Measurements from ENCODE around the gene PPM1G. TPM values are rescaled to one million over a fixed set of nuclear protein-coding genes. Genes with fewer than 3 reads are reported as not detected.

PPM1G gene
- polyA plus RNA-seq, 3 donors from 2014 or later: 71.3 to 116 (median 104) TPM

GRCh38 chr2:27400348-27401135, 8.8 kb downstream of the PPM1G start:
- DNase-seq: no peak
- Mint-ChIP-seq H3K4me1 (peaks cover 23 to 45% of the 10 kb centered on the region in 2 donors), H3K27me3 (ENCODE audit: low read depth in 3 of 3) (peaks cover 0 to under 1% (median 0%) of the 10 kb centered on the region in 3 donors), H3K36me3 (no peaks in the 10 kb centered on the region), H3K4me3 (no peak overlapping the region), H3K9me3 (no peaks in the 10 kb centered on the region), H3K27ac (peak overlapping the region in 5 of 6 donors; percentile 64 to 82 (median 71))

DNA sequence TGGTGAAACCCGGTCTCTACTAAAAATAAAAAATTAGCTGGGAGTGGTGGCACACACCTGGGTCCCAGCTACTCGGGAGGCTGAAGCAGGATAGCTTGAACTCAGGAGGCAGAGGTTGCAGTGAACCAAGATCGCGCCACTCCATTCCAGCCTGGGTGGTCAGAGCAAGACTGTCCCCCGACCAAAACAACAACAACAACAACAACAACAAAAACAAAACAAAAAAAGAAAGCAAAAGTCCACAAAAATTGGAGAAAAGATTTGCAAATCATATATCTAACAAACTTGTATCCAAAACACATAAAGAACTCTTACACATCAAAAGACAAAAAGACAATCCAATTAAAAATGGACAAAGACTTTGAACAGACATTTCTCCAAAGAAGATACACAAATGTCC, 10.4 kb downstream of the PPM1G start:
- Mint-ChIP-seq H3K27me3 (ENCODE audit: low read depth in 3 of 3) (peaks cover 0 to 2% (median 0%) of the 10 kb centered on the region in 3 donors), H3K27ac (peak overlapping the region in 4 of 6 donors; percentile 3 to 53 (median 10)), H3K4me1 (peaks cover 22 to 44% of the 10 kb centered on the region in 2 donors), H3K36me3 (no peaks in the 10 kb centered on the region), H3K4me3 (no peak overlapping the region), H3K9me3 (no peaks in the 10 kb centered on the region)
- no peak for DNase-seq

DNA sequence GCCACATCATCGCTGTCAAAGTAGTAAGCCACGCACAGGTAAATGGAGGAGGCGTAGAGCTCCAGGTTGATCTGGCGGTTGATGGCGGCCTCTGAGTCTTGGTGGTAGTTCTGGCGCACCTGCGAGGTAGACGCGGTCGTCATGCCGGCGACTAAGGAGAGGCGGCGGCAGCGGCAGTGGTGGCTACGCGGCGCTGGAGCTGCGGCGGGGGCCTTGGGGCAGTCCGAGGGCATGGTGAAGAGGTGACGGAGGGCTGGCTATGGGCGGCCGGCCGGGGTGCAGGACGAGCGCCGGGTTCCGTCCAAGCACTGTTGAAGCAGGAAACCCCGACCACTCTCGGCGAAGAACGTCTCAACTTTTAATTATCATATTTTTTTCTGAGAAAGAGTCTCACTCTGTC, 16.2 kb downstream of the PPM1G start:
- peaks cover 32 to 52% of the 10 kb centered on the region in 2 donors for H3K4me1 Mint-ChIP-seq
- DNase-seq: no peak
- H3K27ac Mint-ChIP-seq: peak overlapping the region in 4 of 6 donors; percentile 66 to 94 (median 82)
- no peaks in the 10 kb centered on the region for H3K36me3 Mint-ChIP-seq
- no peaks in the 10 kb centered on the region for H3K9me3 Mint-ChIP-seq
- H3K4me3 Mint-ChIP-seq: peak overlapping the region in 2 of 5 donors; percentile 27
- peaks cover 7 to 10% (median 10%) of the 10 kb centered on the region in 3 donors for H3K27me3 Mint-ChIP-seq (ENCODE audit: low read depth in 3 of 3)

- H3K27ac Mint-ChIP-seq: peak overlapping the region; percentile 86 to 96 (median 92)
- DNase-seq: peak; percentile 70 to 76 (median 70)
- peak overlapping the region; percentile 54 to 77 (median 67) for H3K4me3 Mint-ChIP-seq
- peaks cover 7 to 10% (median 10%) of the 10 kb centered on the region in 3 donors for H3K27me3 Mint-ChIP-seq (ENCODE audit: low read depth in 3 of 3)
- H3K4me1 Mint-ChIP-seq: peaks cover 29 to 38% of the 10 kb centered on the region in 2 donors
- H3K9me3 Mint-ChIP-seq: no peaks in the 10 kb centered on the region
- no peaks in the 10 kb centered on the region for H3K36me3 Mint-ChIP-seq
Observed at GRCh38 chr2:27390822-27391679, 18.3 kb downstream of the PPM1G start.

DNA sequence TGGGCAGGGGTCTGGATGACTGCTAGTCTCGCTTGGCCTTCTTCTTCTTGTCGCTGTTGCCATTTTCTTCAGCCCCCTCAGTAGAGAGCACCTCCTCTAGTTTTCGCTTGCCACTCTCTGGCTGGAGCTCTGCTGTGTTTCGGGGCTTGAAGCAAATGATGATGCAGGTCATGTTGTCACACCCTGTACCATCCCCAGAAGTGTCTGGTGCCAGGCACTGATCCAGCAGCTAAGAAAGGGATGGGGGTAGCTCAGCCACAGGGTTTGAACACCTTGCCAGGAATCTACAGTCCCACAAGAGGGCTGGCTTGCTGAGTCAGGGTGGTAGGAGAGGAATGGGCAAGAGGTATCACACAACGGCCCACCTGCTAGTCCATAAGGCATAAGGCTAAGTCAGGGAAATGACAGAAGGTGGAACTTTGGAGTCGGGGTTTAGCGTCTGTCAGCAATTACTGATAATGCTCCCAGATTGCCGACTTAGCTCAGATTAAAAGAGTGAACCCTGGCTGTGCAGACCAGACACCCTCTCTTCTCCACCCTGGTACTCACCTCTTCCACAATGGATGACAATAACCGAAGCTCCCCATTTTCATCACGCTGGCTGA, 27.7 kb downstream of the PPM1G start:
- no peaks in the 10 kb centered on the region for H3K9me3 Mint-ChIP-seq
- H3K27me3 Mint-ChIP-seq (ENCODE audit: low read depth in 3 of 3): peaks cover 0 to 13% (median 4%) of the 10 kb centered on the region in 3 donors
- H3K27ac Mint-ChIP-seq: peak overlapping the region; percentile 90 to 95 (median 93)
- DNase-seq: no peak
- peak overlapping the region; percentile 86 to 92 (median 90) for H3K4me3 Mint-ChIP-seq
- peaks cover 10 to 27% (median 15%) of the 10 kb centered on the region in 3 donors for H3K36me3 Mint-ChIP-seq
- peaks cover 23 to 24% of the 10 kb centered on the region in 2 donors for H3K4me1 Mint-ChIP-seq

DNA sequence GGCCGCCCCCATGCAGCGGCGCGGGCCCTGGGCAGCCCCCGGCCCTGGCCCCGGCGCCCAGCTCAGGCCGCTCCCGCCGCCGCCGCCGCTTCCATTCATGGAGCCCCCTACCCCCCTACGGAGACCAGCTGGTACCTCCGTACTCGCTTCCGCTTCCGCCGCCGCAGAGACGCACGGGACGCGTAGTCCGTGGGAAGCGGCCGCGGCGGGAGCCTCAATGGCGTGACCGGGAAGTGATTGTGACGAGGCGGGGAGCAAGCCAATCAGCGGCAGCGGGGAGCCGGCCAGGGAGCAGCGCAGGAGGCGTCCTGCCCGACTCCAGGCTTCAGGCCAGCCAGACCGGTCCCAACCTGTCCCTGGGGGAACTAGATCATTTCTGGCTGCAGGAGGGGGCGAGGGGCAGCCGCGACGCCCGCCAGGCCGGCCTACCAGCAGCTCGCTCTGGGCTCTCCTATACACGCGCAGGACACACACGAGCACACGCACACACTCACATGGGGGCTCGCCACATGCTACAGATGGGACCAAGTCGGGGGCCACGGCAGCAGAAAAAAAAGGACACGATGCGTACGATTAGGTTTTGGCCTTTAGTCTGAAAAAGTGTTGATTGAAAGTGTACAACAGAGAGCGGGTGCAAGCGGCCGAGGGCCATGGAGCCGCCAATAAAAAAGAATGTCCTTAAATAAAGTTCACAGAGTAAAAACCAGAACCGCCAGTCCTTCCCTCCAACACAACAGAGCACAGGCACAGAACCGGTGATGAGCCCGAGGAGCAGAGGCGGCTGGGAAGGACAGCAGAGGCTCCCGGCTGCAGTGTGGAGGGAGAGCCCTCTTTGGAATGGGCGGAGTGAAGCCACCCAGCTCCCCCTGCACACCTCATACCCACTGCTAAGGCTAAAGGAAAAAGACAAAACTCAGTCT, 28.5 kb downstream of the PPM1G start, which contains the start of gene ZNF513:
Gene ZNF513, minus strand, starts transcription at position 109 of the 920 bp plus-strand sequence. CDS start 208 bp downstream, outside the sequence.
- H3K9me3 Mint-ChIP-seq: no peaks in the 10 kb centered on the region
- peak; percentile 88 for DNase-seq
- peaks cover 23 to 24% of the 10 kb centered on the region in 2 donors for H3K4me1 Mint-ChIP-seq
- H3K27ac Mint-ChIP-seq: peak within 1 kb of the TSS; percentile 90 to 95 (median 94)
- H3K4me3 Mint-ChIP-seq: peak within 1 kb of the TSS; percentile 86 to 92 (median 90)
- H3K27me3 Mint-ChIP-seq (ENCODE audit: low read depth in 3 of 3): peaks cover 0 to 13% (median 4%) of the 10 kb centered on the region in 3 donors
- peaks cover 10 to 34% (median 17%) of the 10 kb centered on the region in 3 donors for H3K36me3 Mint-ChIP-seq

- Mint-ChIP-seq H3K4me3 (peak overlapping the region; percentile 85 to 92 (median 89)), H3K36me3 (peaks cover 7 to 33% (median 13%) of the 10 kb centered on the region in 3 donors)
Observed at GRCh38 chr2:27379836-27380625, 29.4 kb downstream of the PPM1G start.

DNA sequence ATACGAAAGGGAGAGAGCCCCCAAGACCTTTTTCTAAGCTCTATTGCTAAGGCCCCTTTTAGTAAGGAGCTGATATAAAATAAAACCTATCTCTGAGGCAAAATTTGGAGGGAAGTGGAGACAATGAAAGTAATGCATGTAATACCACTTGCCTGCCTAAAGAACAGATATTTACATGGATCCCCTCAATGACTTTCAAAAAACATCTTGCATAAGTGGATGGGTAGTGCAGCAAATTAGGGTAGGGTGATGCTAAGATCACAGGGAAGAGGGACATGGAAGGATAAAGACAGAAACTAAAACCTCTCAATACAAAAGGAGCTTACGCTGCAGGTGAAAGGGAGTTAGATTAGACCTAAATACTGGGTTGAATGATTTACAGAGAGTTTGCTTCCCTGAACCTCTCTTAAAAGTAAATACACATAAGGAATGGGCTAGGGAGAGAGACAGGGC, 30.0 kb downstream of the PPM1G start:
- DNase-seq: no peak
- H3K27ac Mint-ChIP-seq: peak overlapping the region; percentile 85 to 95 (median 91)
- peaks cover 6 to 36% (median 16%) of the 10 kb centered on the region in 3 donors for H3K36me3 Mint-ChIP-seq
- H3K9me3 Mint-ChIP-seq: no peaks in the 10 kb centered on the region
- H3K27me3 Mint-ChIP-seq (ENCODE audit: low read depth in 3 of 3): peaks cover 0 to 13% (median 4%) of the 10 kb centered on the region in 3 donors
- peaks cover 23 to 24% of the 10 kb centered on the region in 2 donors for H3K4me1 Mint-ChIP-seq
- peak overlapping the region; percentile 85 to 92 (median 89) for H3K4me3 Mint-ChIP-seq

More at GRCh38 chr2:27379836-27380625, 29.4 kb downstream of the PPM1G start:
- peaks cover 0 to 13% (median 4%) of the 10 kb centered on the region in 3 donors for H3K27me3 Mint-ChIP-seq (ENCODE audit: low read depth in 3 of 3)
- peak; percentile 19 to 30 (median 26) for DNase-seq
- H3K4me1 Mint-ChIP-seq: peaks cover 23 to 24% of the 10 kb centered on the region in 2 donors
- peak overlapping the region; percentile 85 to 95 (median 91) for H3K27ac Mint-ChIP-seq
- H3K9me3 Mint-ChIP-seq: no peaks in the 10 kb centered on the region

GRCh38 chr2:27378809-27379290, 30.5 kb downstream of the PPM1G start:
- Mint-ChIP-seq H3K4me1 (peaks cover 23 to 24% of the 10 kb centered on the region in 2 donors), H3K27me3 (ENCODE audit: low read depth in 3 of 3) (peaks cover 0 to 13% (median 4%) of the 10 kb centered on the region in 3 donors), H3K36me3 (peaks cover 6 to 34% (median 12%) of the 10 kb centered on the region in 3 donors), H3K27ac (peak overlapping the region; percentile 85 to 95 (median 91)), H3K4me3 (peak overlapping the region; percentile 85 to 92 (median 89)), H3K9me3 (no peaks in the 10 kb centered on the region)
- no peak for DNase-seq

GRCh38 chr2:27378096-27378808, 31.1 kb downstream of the PPM1G start:
- H3K27ac Mint-ChIP-seq: peak overlapping the region in 1 of 6 donors; percentile 35
- DNase-seq: no peak
- peaks cover 0 to 13% (median 4%) of the 10 kb centered on the region in 3 donors for H3K27me3 Mint-ChIP-seq (ENCODE audit: low read depth in 3 of 3)
- H3K4me3 Mint-ChIP-seq: no peak overlapping the region
- H3K9me3 Mint-ChIP-seq: no peaks in the 10 kb centered on the region
- H3K36me3 Mint-ChIP-seq: peaks cover 1 to 28% (median 12%) of the 10 kb centered on the region in 3 donors
- peaks cover 23 to 24% of the 10 kb centered on the region in 2 donors for H3K4me1 Mint-ChIP-seq

GRCh38 chr2:27377618-27378095, 31.7 kb downstream of the PPM1G start:
- Mint-ChIP-seq H3K27me3 (ENCODE audit: low read depth in 3 of 3) (peaks cover 0 to 13% (median 4%) of the 10 kb centered on the region in 3 donors), H3K4me3 (peak overlapping the region in 2 of 5 donors; percentile 6 to 25), H3K36me3 (peaks cover 0 to 30% (median 12%) of the 10 kb centered on the region in 3 donors), H3K4me1 (peaks cover 28 to 29% of the 10 kb centered on the region in 2 donors), H3K27ac (peak overlapping the region in 3 of 6 donors; percentile 51 to 79 (median 69)), H3K9me3 (no peaks in the 10 kb centered on the region)
- DNase-seq: no peak
